Measurements from ENCODE around the gene KRTAP5-3. TPM values are rescaled to one million over a fixed set of nuclear protein-coding genes. Genes with fewer than 3 reads are reported as not detected.
"Not testable (repeated sequence)": the region's sequence is repeated elsewhere in the genome, so short reads cannot be mapped to it uniquely, and the experiment has no call there.

Gene KRTAP5-3
- total RNA-seq, 1 donor from 2014 or later: not detected

DNA sequence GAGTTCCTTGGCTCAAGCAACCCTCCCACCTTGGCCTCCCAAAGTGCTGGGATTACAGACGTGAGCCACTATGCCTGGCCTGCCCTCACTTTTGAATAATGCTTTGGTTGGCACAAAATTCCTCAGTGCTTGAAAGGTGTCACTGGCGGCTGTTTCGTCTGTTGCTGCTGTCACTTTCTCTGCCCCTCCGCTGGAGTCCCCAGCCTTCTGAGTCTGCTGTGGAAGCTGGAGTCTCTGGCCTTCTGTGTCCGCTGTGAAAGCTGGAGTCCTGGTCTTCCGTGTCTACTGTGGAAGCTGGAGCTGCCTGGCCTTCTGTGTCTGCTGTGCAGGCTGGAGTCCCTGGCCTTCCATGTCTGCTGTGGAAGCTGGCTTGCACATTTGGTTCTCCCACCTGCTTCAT is 18.3 kb downstream of the KRTAP5-3 start:
- Mint-ChIP-seq H3K27ac (no peak overlapping the region), H3K36me3 (no peaks in the 10 kb centered on the region), H3K4me3 (no peak overlapping the region), H3K4me1 (no peaks in the 10 kb centered on the region), H3K9me3 (no peaks in the 10 kb centered on the region), H3K27me3 (ENCODE audit: insufficient read depth, low read depth) (peaks cover 21% of the 10 kb centered on the region)
- Histone ChIP-seq H3K4me3 (no peak overlapping the region), H2AFZ (replicated peaks) (no peak overlapping the region), H3K4me2 (no peak overlapping the region), H3K79me2 (ENCODE audit: low read depth) (no peaks in the 10 kb centered on the region), H3K27ac (no peak overlapping the region), H3F3A (ENCODE audit: low read depth) (no peaks in the 10 kb centered on the region), H3K36me3 (no peaks in the 10 kb centered on the region), H3K9ac (no peak overlapping the region), H3K9me3 (ENCODE audit: low read depth) (no peaks in the 10 kb centered on the region), H3K27me3 (peaks cover 69% of the 10 kb centered on the region), H4K20me1 (ENCODE audit: low read depth) (no peaks in the 10 kb centered on the region), H3K4me1 (no peaks in the 10 kb centered on the region)
- no peak for DNase-seq (ENCODE audit: low spot score)
- TF ChIP-seq EZH2phosphoT487 (IDR thresholded peaks at IDR 0.05) (no peak), EZH2 (IDR thresholded peaks at IDR 0.05) (no peak)
- TF ChIP-seq, protein P1, sequence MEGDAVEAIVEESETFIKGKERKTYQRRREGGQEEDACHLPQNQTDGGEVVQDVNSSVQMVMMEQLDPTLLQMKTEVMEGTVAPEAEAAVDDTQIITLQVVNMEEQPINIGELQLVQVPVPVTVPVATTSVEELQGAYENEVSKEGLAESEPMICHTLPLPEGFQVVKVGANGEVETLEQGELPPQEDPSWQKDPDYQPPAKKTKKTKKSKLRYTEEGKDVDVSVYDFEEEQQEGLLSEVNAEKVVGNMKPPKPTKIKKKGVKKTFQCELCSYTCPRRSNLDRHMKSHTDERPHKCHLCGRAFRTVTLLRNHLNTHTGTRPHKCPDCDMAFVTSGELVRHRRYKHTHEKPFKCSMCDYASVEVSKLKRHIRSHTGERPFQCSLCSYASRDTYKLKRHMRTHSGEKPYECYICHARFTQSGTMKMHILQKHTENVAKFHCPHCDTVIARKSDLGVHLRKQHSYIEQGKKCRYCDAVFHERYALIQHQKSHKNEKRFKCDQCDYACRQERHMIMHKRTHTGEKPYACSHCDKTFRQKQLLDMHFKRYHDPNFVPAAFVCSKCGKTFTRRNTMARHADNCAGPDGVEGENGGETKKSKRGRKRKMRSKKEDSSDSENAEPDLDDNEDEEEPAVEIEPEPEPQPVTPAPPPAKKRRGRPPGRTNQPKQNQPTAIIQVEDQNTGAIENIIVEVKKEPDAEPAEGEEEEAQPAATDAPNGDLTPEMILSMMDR (IDR thresholded peaks at IDR 0.05): no peak

DNA sequence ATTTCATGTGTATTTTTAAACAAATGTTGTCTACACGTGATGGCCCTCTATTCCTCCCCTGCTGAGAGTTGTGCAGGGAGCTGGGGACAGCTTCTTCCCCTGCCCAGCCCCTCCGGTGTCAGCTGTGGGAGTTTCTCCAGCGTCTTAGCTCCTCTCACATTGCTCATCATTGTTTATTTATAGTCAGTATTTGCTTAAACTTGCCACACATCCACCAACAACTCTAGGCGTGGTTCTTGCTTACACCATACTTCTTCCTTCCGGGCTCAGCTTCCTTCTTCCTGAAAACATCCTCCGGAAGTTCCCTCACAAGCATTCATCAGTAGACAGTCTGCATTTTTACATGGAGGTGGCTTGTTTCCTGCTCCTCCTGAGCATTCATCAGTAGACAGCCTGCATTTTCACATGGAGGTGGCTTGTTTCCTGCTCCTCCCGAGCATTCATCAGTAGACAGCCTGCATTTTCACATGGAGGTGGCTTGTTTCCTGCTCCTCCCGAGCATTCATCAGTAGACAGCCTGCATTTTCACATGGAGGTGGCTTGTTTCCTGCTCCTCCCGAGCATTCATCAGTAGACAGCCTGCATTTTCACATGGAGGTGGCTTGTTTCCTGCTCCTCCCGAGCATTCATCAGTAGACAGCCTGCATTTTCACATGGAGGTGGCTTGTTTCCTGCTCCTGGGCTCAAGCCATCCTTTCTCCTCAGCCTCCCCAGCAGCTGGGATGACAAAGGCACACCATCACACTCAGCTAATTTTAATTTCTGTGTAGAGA is 18.9 kb downstream of the KRTAP5-3 start:
- peaks cover 21% of the 10 kb centered on the region for H3K27me3 Mint-ChIP-seq (ENCODE audit: insufficient read depth, low read depth)
- H3K27ac ChIP-seq; H3K4me3 ChIP-seq; H3K36me3 ChIP-seq; H3K4me2 ChIP-seq; H3K9me3 ChIP-seq (ENCODE audit: low read depth); H3K4me3 Mint-ChIP-seq; H3F3A ChIP-seq (ENCODE audit: low read depth); H3K9me3 Mint-ChIP-seq; H3K4me1 Mint-ChIP-seq; H3K36me3 Mint-ChIP-seq; DNase-seq (ENCODE audit: low spot score); H3K9ac ChIP-seq; H4K20me1 ChIP-seq (ENCODE audit: low read depth); H3K4me1 ChIP-seq; H3K27ac Mint-ChIP-seq; H2AFZ ChIP-seq (replicated peaks); H3K79me2 ChIP-seq (ENCODE audit: low read depth): not testable (repeated sequence)
- H3K27me3 ChIP-seq: peaks cover 64% of the 10 kb centered on the region

- H3K36me3 ChIP-seq: no peaks in the 10 kb centered on the region
- Mint-ChIP-seq H3K4me1 (no peaks in the 10 kb centered on the region), H3K27me3 (ENCODE audit: insufficient read depth, low read depth) (peaks cover 16% of the 10 kb centered on the region), H3K36me3 (no peaks in the 10 kb centered on the region), H3K4me3 (no peak overlapping the region), H3K27ac (no peak overlapping the region), H3K9me3 (peaks cover 5% of the 10 kb centered on the region)
- H3K4me1 ChIP-seq: no peaks in the 10 kb centered on the region
- H3K9ac ChIP-seq: no peak overlapping the region
- no peaks in the 10 kb centered on the region for H3F3A ChIP-seq (ENCODE audit: low read depth)
- H3K4me3 ChIP-seq: no peak overlapping the region
- H3K9me3 ChIP-seq (ENCODE audit: low read depth): no peaks in the 10 kb centered on the region
- no peaks in the 10 kb centered on the region for H4K20me1 ChIP-seq (ENCODE audit: low read depth)
- H3K4me2 ChIP-seq: no peak overlapping the region
- peaks cover 38% of the 10 kb centered on the region for H3K27me3 ChIP-seq
- DNase-seq (ENCODE audit: low spot score): no peak
- H2AFZ ChIP-seq (replicated peaks): no peak overlapping the region
- no peak overlapping the region for H3K27ac ChIP-seq
- H3K79me2 ChIP-seq (ENCODE audit: low read depth): no peaks in the 10 kb centered on the region
- no peak for TF ChIP-seq EZH2 (IDR thresholded peaks at IDR 0.05)
- TF ChIP-seq EZH2phosphoT487 (IDR thresholded peaks at IDR 0.05): no peak
- TF ChIP-seq, protein P1 (IDR thresholded peaks at IDR 0.05): no peak
Measured at GRCh38 chr11:1586699-1587098, 21.6 kb downstream of the KRTAP5-3 start.

GRCh38 chr11:1584661-1585370 is 23.4 kb downstream of the KRTAP5-3 start, which contains the start of gene KRTAP5-1:
KRTAP5-1 (minus strand) TSS chr11:1585283; CDS start chr11:1585249, 34 bp downstream.
- not testable (repeated sequence) for H3K27ac ChIP-seq; H3K4me1 Mint-ChIP-seq; H4K20me1 ChIP-seq (ENCODE audit: low read depth); H3K9me3 ChIP-seq (ENCODE audit: low read depth); H3K36me3 Mint-ChIP-seq; DNase-seq (ENCODE audit: low spot score); H3K27ac Mint-ChIP-seq; H3K4me2 ChIP-seq; H3K4me3 ChIP-seq; H3K4me1 ChIP-seq; H3K9ac ChIP-seq; H3K36me3 ChIP-seq; H3F3A ChIP-seq (ENCODE audit: low read depth); H2AFZ ChIP-seq (replicated peaks); H3K4me3 Mint-ChIP-seq; H3K79me2 ChIP-seq (ENCODE audit: low read depth)
- H3K27me3 ChIP-seq: peaks cover 24% of the 10 kb centered on the region
- Mint-ChIP-seq H3K27me3 (ENCODE audit: insufficient read depth, low read depth) (peaks cover 15% of the 10 kb centered on the region), H3K9me3 (peaks cover 11% of the 10 kb centered on the region)

DNA sequence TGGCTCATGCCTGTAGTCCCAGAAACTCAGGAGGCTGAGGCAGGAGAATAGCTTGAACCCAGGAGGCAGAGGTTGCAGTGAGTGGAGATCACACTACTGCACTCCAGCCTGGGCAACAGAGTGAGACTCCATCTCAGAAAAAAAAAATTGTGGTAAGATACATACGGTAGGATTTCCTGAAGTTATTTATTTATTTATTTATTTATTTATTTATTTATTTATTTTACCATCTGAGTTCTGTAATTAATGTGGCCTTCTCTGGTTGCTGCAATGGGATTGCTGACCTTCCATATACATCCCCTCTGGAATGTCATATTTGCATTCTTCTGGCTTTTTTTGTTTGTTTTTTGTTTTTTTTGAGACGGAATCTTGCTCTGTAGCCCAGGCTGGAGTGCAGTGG is 25.4 kb downstream of the KRTAP5-3 start:
- H3K27me3 ChIP-seq: peaks cover 24% of the 10 kb centered on the region
- not testable (repeated sequence) for H4K20me1 ChIP-seq (ENCODE audit: low read depth); H2AFZ ChIP-seq (replicated peaks); H3K4me1 ChIP-seq; H3K9ac ChIP-seq; H3K4me2 ChIP-seq; H3F3A ChIP-seq (ENCODE audit: low read depth); H3K4me1 Mint-ChIP-seq; H3K36me3 ChIP-seq; H3K4me3 ChIP-seq; H3K4me3 Mint-ChIP-seq; H3K9me3 ChIP-seq (ENCODE audit: low read depth); H3K79me2 ChIP-seq (ENCODE audit: low read depth); H3K27ac ChIP-seq; DNase-seq (ENCODE audit: low spot score); H3K27ac Mint-ChIP-seq; H3K36me3 Mint-ChIP-seq
- Mint-ChIP-seq H3K27me3 (ENCODE audit: insufficient read depth, low read depth) (peaks cover 16% of the 10 kb centered on the region), H3K9me3 (peaks cover 18% of the 10 kb centered on the region)
